ENCODE measurements around the gene DERL2.
"Not testable (repeated sequence)": the region's sequence is repeated elsewhere in the genome, so short reads cannot be mapped to it uniquely, and the experiment has no call there.

The DERL2 gene

GRCh38 chr17:5435781-5436315 lies 50.1 kb downstream of the DERL2 start:
- not testable (repeated sequence) for DNase-seq

GRCh38 chr17:5434984-5435383 lies 51.0 kb downstream of the DERL2 start:
- no peak for DNase-seq

GRCh38 chr17:5431949-5432556 lies 53.9 kb downstream of the DERL2 start:
- DNase-seq = no peak

GRCh38 chr17:5431234-5431633 lies 54.7 kb downstream of the DERL2 start:
- not testable (repeated sequence) for DNase-seq

- no peak for DNase-seq
Measured at GRCh38 chr17:5430413-5430999, 55.5 kb downstream of the DERL2 start.

GRCh38 chr17:5429191-5429887 lies 56.6 kb downstream of the DERL2 start:
- no peak for DNase-seq

GRCh38 chr17:5425826-5426225 lies 60.2 kb downstream of the DERL2 start:
- no peak for DNase-seq

- no peak for DNase-seq
Measured at GRCh38 chr17:5424909-5425308, 61.1 kb downstream of the DERL2 start.

GRCh38 chr17:5422505-5422904 lies 63.5 kb downstream of the DERL2 start:
- no peak for DNase-seq
